ENCODE data around the gene VWA1.

Gene VWA1

GRCh38 chr1:1422465-1423244 lies 12.8 kb upstream of the VWA1 start:
- TF ChIP-seq, protein P1, sequence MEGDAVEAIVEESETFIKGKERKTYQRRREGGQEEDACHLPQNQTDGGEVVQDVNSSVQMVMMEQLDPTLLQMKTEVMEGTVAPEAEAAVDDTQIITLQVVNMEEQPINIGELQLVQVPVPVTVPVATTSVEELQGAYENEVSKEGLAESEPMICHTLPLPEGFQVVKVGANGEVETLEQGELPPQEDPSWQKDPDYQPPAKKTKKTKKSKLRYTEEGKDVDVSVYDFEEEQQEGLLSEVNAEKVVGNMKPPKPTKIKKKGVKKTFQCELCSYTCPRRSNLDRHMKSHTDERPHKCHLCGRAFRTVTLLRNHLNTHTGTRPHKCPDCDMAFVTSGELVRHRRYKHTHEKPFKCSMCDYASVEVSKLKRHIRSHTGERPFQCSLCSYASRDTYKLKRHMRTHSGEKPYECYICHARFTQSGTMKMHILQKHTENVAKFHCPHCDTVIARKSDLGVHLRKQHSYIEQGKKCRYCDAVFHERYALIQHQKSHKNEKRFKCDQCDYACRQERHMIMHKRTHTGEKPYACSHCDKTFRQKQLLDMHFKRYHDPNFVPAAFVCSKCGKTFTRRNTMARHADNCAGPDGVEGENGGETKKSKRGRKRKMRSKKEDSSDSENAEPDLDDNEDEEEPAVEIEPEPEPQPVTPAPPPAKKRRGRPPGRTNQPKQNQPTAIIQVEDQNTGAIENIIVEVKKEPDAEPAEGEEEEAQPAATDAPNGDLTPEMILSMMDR (IDR thresholded peaks at IDR 0.05; ENCODE audit: insufficient read depth, missing control alignments) = no peak
- FAIRE-seq = no peak
- no peak for DNase-seq (ENCODE audit: insufficient read length, low spot score)

DNA sequence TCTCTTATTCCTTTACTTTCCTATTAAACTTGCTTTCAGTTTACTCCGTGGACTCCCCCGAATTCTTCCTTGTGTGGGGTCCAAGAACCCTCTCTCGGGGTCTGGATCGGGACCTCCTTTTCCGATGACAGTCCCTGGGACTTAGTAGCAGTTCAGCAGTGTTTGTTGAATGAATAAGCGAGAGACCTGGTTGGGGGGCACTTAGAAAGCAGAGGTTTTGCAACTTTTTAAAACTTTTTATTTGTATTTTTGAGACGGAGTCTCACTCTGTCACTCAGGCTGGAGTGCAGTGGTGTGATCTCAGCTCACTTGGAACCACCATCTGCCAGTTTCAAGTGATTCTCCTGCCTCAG lies 12.3 kb upstream of the VWA1 start:
- TF ChIP-seq, protein P1 (IDR thresholded peaks at IDR 0.05; ENCODE audit: insufficient read depth, missing control alignments) = no peak
- FAIRE-seq (no peak), DNase-seq (ENCODE audit: insufficient read length, low spot score) (no peak)

- no peak for DNase-seq (ENCODE audit: insufficient read length, low spot score)
- TF ChIP-seq, protein P1 (IDR thresholded peaks at IDR 0.05; ENCODE audit: insufficient read depth, missing control alignments) = no peak
Observed at GRCh38 chr1:1424707-1425106, 10.8 kb upstream of the VWA1 start.

GRCh38 chr1:1425426-1425752 lies 10.1 kb upstream of the VWA1 start:
- DNase-seq (ENCODE audit: insufficient read length, low spot score) (peak; percentile 2), FAIRE-seq (no peak)
- TF ChIP-seq, protein P1 (IDR thresholded peaks at IDR 0.05; ENCODE audit: insufficient read depth, missing control alignments) = no peak

More at GRCh38 chr1:1424707-1425106, 10.8 kb upstream of the VWA1 start:
- FAIRE-seq = no peak

- DNase-seq (ENCODE audit: insufficient read length, low spot score) (peak; percentile 3), FAIRE-seq (no peak)
- TF ChIP-seq, protein P1 (IDR thresholded peaks at IDR 0.05; ENCODE audit: insufficient read depth, missing control alignments) = no peak
Observed at GRCh38 chr1:1425753-1426495, 9.6 kb upstream of the VWA1 start.

- DNase-seq (ENCODE audit: insufficient read length, low spot score) (peak; percentile 18), FAIRE-seq (no peak)
- TF ChIP-seq, protein P1 (IDR thresholded peaks at IDR 0.05; ENCODE audit: insufficient read depth, missing control alignments) = no peak
Observed at GRCh38 chr1:1426496-1427105, 8.9 kb upstream of the VWA1 start.

Measured in D721Med (cell line).